PC-3 (cell line): ENCODE data around the gene AP5S1.

ENCODE experiments used
- CTCF ChIP-seq: fragments of 300-600 bp; sonication (generic); conservative IDR thresholded peaks from 2 replicates; pipeline ENCODE4 v1.5.1; 2017; ENCODE audit warnings: antibody characterized with exemption, low read depth, mild to moderate bottlenecking, low read length
- EZH2 ChIP-seq: fragments of 300-600 bp; sonication (generic); IDR thresholded peaks from one replicate; pipeline ENCODE4 v1.6.1; 2017; ENCODE audit warnings: antibody characterized with exemption, mild to moderate bottlenecking, low read length; ENCODE audit not compliant: unreplicated experiment
- EZH2phosphoT487 ChIP-seq: fragments of 300-600 bp; sonication (generic); IDR thresholded peaks from 2 replicates; pipeline ENCODE4 v1.6.1; 2018; ENCODE audit warnings: mild to moderate bottlenecking, antibody characterized with exemption, low read length, borderline replicate concordance

- no peak for TF ChIP-seq CTCF
- TF ChIP-seq EZH2phosphoT487, result no peak
- TF ChIP-seq EZH2, result no peak
These were observed 41.4 kb upstream of the AP5S1 start for GRCh38 chr20:3778976-3779375.
